T-helper 9 cell (primary cell): Measurements from ENCODE around the gene ABCC8.
"Not testable (repeated sequence)": the region's sequence is repeated elsewhere in the genome, so short reads cannot be mapped to it uniquely, and the experiment has no call there.

Experiments used
- DNase-seq: peaks from one replicate; pipeline ENCODE4 v3.0.0-alpha.2; 2020

ABCC8 gene

GRCh38 chr11:17468122-17468521 is 8.5 kb downstream of the ABCC8 start:
- no peak for DNase-seq

GRCh38 chr11:17463546-17464174 is 13.0 kb downstream of the ABCC8 start:
- no peak for DNase-seq

- DNase-seq: no peak
Measured at GRCh38 chr11:17462940-17463339, 13.7 kb downstream of the ABCC8 start.

GRCh38 chr11:17460406-17460805 is 16.2 kb downstream of the ABCC8 start:
- DNase-seq: no peak

- no peak for DNase-seq
Measured at GRCh38 chr11:17459236-17459896, 17.3 kb downstream of the ABCC8 start.

- DNase-seq: no peak
Measured at GRCh38 chr11:17458268-17458667, 18.4 kb downstream of the ABCC8 start.

- no peak for DNase-seq
Measured at GRCh38 chr11:17457396-17458173, 19.1 kb downstream of the ABCC8 start.

GRCh38 chr11:17452668-17453067 is 24.0 kb downstream of the ABCC8 start:
- DNase-seq: no peak

GRCh38 chr11:17449158-17449557 is 27.5 kb downstream of the ABCC8 start:
- DNase-seq: no peak

- no peak for DNase-seq
Measured at GRCh38 chr11:17446482-17446881, 30.2 kb downstream of the ABCC8 start.

- no peak for DNase-seq
Measured at GRCh38 chr11:17445240-17445795, 31.3 kb downstream of the ABCC8 start.

- no peak for DNase-seq
Measured at GRCh38 chr11:17443926-17444690, 32.5 kb downstream of the ABCC8 start.

GRCh38 chr11:17443423-17443822 is 33.2 kb downstream of the ABCC8 start:
- DNase-seq: no peak

- DNase-seq: no peak
Measured at GRCh38 chr11:17443000-17443399, 33.6 kb downstream of the ABCC8 start.

GRCh38 chr11:17439316-17439782 is 37.3 kb downstream of the ABCC8 start:
- DNase-seq: no peak

GRCh38 chr11:17437366-17437765 is 39.3 kb downstream of the ABCC8 start:
- DNase-seq: no peak

GRCh38 chr11:17434108-17434507 is 42.5 kb downstream of the ABCC8 start:
- DNase-seq: no peak

GRCh38 chr11:17432002-17432401 is 44.6 kb downstream of the ABCC8 start:
- DNase-seq: no peak

GRCh38 chr11:17431139-17431538 is 45.5 kb downstream of the ABCC8 start:
- no peak for DNase-seq

- DNase-seq: no peak
Measured at GRCh38 chr11:17430616-17431015, 46.0 kb downstream of the ABCC8 start.

- DNase-seq: no peak
Measured at GRCh38 chr11:17428925-17429324, 47.7 kb downstream of the ABCC8 start.

GRCh38 chr11:17428261-17428660 is 48.4 kb downstream of the ABCC8 start:
- DNase-seq: no peak

GRCh38 chr11:17426233-17426632 is 50.4 kb downstream of the ABCC8 start:
- DNase-seq: not testable (repeated sequence)
